Measurements from ENCODE around the gene FLRT2.

FLRT2 gene

DNA sequence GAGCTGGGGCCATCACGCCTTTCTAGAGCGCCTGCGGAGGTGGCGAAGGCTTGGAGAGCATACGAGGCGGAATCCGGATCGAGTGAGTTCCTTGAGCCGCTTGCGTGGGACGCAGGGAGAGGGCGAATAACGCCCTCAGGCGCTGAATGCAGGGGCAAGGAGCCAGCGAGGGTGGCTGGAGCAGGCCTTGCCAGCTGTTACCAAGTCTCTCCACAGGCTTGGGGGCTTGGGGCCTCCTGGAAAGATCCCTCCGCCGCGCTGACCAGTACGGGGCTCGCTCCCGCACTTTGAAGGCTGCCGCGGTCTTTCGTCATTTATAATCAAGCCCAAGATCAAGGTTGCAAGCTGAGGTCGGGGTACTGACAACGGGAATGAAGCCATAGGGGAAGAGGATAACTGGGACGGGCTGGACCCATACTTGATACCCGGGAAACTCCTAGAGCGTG is 1.2 kb downstream of the FLRT2 start:
- DNase-seq (ENCODE audit: low spot score): peak; percentile 59

GRCh38 chr14:85531587-85532373 is 1.8 kb downstream of the FLRT2 start:
- DNase-seq (ENCODE audit: low spot score): peak; percentile 58

DNA sequence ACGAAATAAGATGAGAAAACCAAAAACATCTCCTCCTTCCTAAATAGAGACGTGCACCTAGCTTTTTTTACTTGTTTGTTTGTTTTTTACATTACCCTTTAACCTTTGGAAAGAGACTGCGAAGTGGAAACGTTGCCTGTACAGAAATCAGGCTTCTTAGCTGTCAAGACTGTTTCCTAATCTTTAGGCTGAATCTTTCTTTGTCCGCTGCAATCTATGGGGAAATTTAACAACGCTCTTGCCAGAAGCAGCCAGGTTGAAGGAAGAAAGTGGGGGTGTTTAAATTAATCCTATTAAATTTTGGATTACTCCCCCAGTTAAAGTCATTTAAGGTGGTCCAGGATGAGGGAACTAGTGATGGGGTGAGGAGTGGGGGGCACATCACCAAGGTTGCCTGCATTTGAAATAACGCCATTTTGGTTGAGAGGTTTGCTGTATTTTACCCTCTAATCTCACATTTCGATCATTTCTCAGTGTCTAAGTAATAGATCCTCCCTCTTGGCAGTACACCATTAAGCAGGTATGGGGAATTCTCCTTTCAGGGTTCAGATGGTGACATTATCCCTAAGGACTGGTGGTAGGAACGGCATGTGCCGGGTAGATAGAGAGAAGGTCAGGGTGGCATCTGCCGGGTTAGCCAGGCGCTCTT is 2.6 kb downstream of the FLRT2 start:
- DNase-seq (ENCODE audit: low spot score): no peak

DNA sequence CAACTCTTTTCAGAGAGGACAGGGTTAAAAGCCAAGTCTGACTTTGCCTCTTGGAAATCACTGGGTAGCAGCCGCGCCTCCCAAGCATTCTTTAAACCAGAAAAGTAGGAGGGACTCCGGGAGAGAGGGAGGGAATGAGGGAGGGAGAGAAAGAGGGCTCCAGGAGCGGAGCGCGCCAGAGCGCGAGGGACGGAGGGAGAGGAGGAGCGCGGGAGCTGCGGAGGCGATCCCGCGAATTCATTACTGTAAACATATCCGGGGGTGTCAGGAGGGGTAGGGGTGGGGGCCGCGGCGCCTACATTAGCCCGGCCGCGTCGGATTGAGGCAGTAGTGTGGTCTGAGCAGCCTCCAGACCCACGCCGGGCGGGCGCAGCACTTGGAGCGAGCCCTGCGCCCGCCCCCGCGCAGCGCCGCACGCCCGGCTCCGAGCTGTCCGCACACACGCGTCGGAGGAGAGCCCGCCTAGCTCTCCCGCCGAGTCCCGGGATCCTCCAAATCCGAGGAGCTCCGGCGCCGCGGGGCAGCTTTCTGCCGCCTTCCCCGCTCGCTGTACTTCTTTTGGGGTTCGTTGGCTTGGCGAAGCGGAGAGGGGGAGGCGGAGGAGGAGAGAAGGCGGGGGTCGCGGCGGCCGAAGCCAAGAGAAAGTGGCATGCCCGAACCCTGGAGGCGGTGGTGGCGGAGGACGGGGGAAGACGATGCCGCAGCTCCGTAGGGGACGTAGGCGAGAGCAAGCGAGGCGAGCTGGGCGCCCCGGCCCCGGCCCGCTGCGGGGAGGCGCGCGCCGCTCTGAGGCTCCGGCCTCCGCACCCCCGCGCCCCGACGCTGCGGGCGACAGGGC is 3.3 kb downstream of the FLRT2 start:
- DNase-seq (ENCODE audit: low spot score): peak; percentile 70

- DNase-seq (ENCODE audit: low spot score): peak; percentile 47
These were observed 3.9 kb downstream of the FLRT2 start for GRCh38 chr14:85533861-85534291.

- DNase-seq (ENCODE audit: low spot score): no peak
These were observed 4.7 kb downstream of the FLRT2 start for GRCh38 chr14:85534458-85535293.

DNA sequence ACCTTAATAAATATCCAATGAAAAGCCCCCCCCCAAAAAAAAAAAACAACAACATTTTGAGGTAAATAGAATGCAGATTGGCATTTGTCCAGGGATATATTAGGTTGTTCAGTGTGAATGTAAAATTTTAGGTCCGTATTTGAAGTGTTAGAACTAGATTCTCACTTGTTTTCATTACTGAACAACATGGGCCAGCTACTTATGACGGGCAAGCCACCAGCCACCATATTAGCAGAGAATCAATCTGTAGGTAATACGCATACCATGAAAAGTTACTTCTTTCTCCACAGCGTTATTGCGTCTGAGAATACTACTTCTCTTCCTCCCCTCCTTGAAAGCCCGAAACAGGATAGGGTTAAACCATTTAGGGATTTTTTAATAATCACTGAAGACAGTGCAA is 5.4 kb downstream of the FLRT2 start:
- no peak for DNase-seq (ENCODE audit: low spot score)

DNA sequence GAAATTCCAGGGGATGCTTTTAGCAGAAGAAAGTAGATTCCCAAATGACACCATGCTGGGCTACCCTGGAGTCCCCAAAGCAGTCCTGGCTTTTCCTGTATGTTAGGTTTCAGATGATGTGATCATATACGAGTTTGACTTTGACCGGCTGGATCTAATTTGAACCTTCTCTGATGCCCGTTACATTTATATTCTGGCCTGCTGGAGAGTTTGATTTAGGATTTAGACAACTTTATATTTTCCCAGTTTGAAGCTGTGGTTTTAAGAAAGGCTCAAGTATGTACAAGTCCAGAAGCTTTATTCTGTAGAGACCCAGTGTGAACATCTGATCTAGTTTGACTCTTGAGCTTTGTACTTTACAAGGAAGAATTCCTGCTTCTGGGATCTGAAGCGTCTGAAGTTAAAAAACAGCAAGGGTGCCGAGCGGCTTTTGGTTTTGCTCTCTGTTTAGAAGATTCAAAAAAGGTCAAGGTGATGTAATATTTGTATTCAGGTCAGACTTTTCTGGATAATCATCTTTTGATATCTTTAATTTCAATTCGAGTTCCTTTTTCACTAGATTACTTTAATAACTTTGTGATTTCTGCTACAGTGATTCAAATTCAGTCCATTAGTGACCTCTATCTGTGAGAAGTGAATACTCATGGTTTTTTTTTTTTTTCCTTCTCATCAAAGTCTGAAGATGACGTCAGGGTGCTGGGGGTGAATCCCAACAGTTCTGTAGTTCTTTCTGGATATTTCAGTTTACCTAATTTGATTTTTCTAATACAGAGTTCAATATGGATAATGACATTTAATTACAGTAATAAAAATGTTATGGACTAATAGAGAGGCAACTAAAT is 6.3 kb downstream of the FLRT2 start:
- DNase-seq (ENCODE audit: low spot score): no peak

- no peak for DNase-seq (ENCODE audit: low spot score)
These were observed 6.9 kb downstream of the FLRT2 start for GRCh38 chr14:85536833-85537190.

DNA sequence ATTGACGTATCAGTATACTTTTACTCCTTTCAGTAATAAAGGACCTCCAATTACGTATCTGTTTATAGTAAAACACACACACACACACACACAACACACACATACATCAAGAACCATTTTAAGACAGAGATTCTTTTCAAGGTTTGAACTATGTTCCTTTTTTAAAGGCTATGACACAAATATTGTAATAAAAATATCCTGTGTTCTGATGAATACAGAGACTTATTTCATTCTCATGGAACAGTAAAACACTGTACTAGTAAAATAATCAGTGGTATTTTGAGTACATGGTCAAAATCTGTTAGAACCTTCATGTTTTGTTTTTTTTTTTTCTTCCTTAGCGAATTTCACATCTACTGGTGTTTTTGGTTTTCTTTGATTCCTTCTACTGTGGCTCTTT is 7.6 kb downstream of the FLRT2 start:
- DNase-seq (ENCODE audit: low spot score): no peak

- DNase-seq (ENCODE audit: low spot score): no peak
These were observed 8.7 kb downstream of the FLRT2 start for GRCh38 chr14:85538636-85539035.

GRCh38 chr14:85539510-85539909 is 9.6 kb downstream of the FLRT2 start:
- no peak for DNase-seq (ENCODE audit: low spot score)

GRCh38 chr14:85542623-85543022 is 12.7 kb downstream of the FLRT2 start:
- no peak for DNase-seq (ENCODE audit: low spot score)

DNA sequence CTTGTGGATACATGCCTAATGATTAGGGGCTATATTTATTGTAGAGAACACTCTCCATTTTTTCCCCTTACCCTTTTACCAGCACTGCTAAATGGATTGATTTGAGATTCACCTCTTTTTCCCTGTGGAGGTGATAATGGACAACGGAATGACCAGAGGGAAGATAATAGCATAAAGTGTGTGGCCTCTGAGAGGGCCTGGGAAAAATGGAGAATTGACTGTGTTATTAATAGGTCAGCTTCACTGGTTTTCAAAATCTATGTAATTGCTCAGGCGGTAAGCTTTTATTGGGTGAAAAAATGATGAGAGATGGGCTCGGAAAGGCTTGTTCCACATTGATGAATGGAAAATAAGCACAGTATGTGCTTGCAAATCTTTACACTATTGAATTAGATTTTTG is 15.8 kb downstream of the FLRT2 start:
- no peak for DNase-seq (ENCODE audit: low spot score)

GRCh38 chr14:85546390-85546789 is 16.4 kb downstream of the FLRT2 start:
- DNase-seq (ENCODE audit: low spot score): no peak

DNA sequence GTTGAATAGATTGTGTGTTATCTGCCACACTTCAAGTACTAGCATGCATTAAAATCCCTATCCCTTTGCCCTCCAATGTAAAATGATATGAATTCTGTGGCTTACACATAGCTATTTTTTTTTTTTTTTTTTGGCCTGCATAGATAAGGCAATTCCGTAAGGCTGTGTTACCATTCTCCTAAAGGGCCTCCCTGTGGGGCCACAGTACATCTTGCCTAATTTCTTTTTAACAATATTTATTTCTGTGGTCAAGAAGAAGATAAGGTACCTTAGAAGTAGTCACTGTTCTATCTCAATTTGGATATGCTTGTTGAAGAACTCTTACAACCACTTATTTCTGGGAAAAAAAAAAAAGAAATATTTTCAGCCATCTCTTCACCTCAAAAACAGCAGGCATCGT is 19.8 kb downstream of the FLRT2 start:
- DNase-seq (ENCODE audit: low spot score): no peak

GRCh38 chr14:85554106-85554505 is 24.2 kb downstream of the FLRT2 start:
- DNase-seq (ENCODE audit: low spot score): no peak

DNA sequence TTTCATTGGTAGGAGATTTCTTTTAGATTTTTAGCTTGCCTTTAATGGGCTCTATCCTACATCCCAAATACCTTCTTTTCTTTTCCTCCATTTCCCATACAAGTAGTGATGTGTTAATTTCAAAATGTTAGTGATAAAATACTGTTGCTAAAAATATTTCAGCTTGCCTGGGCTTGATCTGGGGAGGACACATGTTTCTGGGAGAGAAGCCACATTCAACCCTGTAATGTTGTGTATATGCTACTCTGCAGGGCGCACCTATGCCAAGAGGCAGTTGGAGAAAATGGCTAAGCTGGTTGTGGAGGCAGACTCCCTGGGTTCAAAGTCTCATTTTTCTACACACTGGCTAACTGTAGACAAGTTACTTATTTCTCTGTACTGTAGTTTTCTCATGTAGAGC is 26.3 kb downstream of the FLRT2 start:
- no peak for DNase-seq (ENCODE audit: low spot score)

- DNase-seq (ENCODE audit: low spot score): no peak
These were observed 28.6 kb downstream of the FLRT2 start for GRCh38 chr14:85558505-85558904.

DNA sequence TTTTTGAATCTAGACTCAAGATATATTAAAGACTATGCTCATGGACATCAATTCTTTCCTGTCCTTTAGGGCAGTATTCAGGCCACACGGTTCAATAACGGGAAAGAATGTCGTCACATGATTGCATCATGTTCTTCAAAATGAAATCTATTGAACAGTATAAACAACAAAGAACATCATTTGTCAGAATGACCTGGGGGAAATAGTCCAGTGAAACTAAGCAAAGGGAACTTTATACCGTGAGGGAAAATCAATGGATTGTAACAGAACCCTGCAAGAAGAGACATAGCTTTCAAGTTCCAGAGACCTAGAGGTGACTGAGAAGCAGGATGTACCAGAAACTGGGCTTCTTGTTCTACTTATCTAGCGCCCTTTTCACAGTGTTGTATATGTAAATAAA is 32.7 kb downstream of the FLRT2 start:
- no peak for DNase-seq (ENCODE audit: low spot score)

Data from D341Med (cell line).